Endothelial cell of umbilical vein (primary cell): ENCODE results near the gene LYPD4. TPM values are rescaled to one million over a fixed set of nuclear protein-coding genes. Genes with fewer than 3 reads are reported as not detected.

Experiments used
- BruUV-seq: library from RNA; stranded (reverse); fragments of 400-500 nt; replicated peaks from 2 replicates; lab custom pipeline; 2021; lab: Mats Ljungman, UMichigan
- CTCF ChIA-PET: fragments of 300-600, 350-600 bp; sonication (Branson Sonifier 250); formaldehyde crosslinking; loops from one replicate; lab custom pipeline; 2021; ENCODE audit warnings: antibody characterized with exemption, inconsistent platforms; lab: Charles Lee
- POLR2A ChIA-PET: fragments of 300-600, 350-600 bp; sonication (Branson Sonifier 250); formaldehyde crosslinking; loops from one replicate; lab custom pipeline; 2021; ENCODE audit warnings: antibody characterized with exemption, inconsistent platforms; lab: Charles Lee
- DNase-seq: peaks from one replicate; pipeline ENCODE4 v3.0.0-alpha.2; 2011; ENCODE audit warnings: low read depth, low spot score
- FAIRE-seq: peaks from 2 replicates; lab custom pipeline; 2011; peaks lifted over from hg19 to GRCh38; lab: Jason Lieb, UNC
- H2AFZ ChIP-seq: 2 replicates; pipeline ENCODE4 v1.6.0; 2012; ENCODE audit warnings: low read depth, low read length, control low read depth, inconsistent platforms
- H3K27ac ChIP-seq: 2 replicates; pipeline ENCODE4 v1.5.1; 2011; ENCODE audit warnings: low read depth, mild to moderate bottlenecking, control low read depth, low read length, moderate library complexity; ENCODE audit not compliant: insufficient read depth
- H3K27me3 ChIP-seq, 2 experiments: 2 replicates each; pipeline versions ENCODE4 v1.6.0 to v1.6.1; 2011; ENCODE audit warnings: low read length in 2 of 2, mixed read lengths in 1 of 2; ENCODE audit not compliant: control insufficient read depth in 2 of 2, insufficient read depth in 2 of 2
- H3K36me3 ChIP-seq, 2 experiments: 2 replicates in 1 of 2; 3 replicates in 1 of 2; pipeline ENCODE4 v1.5.1; 2011; ENCODE audit warnings: low read length in 2 of 2, mild to moderate bottlenecking in 1 of 2, moderate library complexity in 1 of 2; ENCODE audit not compliant: control insufficient read depth in 2 of 2, insufficient read depth in 2 of 2; ENCODE audit errors: extremely low read depth in 1 of 2
- H3K4me1 ChIP-seq: 3 replicates; pipeline ENCODE4 v1.5.1; 2011; ENCODE audit warnings: mild to moderate bottlenecking, low read length; ENCODE audit not compliant: control insufficient read depth, insufficient read depth; ENCODE audit errors: extremely low read depth
- H3K4me2 ChIP-seq: 2 replicates; pipeline ENCODE4 v1.6.1; 2011; ENCODE audit warnings: low read length, control low read depth, mixed read lengths; ENCODE audit not compliant: insufficient read depth
- H3K4me3 ChIP-seq, 3 experiments: fragments of 200-600 bp in 1 of 3; sonication (generic), shearing (Covaris generic) in 1 of 3; replicated peaks in 1 of 3; 2 replicates each; pipeline ENCODE4 v1.5.1; 2011 to 2016; ENCODE audit warnings: control low read depth in 3 of 3, low read length in 3 of 3, mild to moderate bottlenecking in 2 of 3, inconsistent platforms in 1 of 3, low read depth in 1 of 3, moderate library complexity in 1 of 3; ENCODE audit not compliant: insufficient read depth in 1 of 3
- H3K79me2 ChIP-seq: 2 replicates; pipeline ENCODE4 v1.6.0; 2012; ENCODE audit warnings: low read length, inconsistent platforms; ENCODE audit not compliant: control insufficient read depth, insufficient read depth
- H3K9ac ChIP-seq: replicated peaks from 2 replicates; pipeline ENCODE3; 2011; ENCODE audit warnings: low read length, control low read depth; ENCODE audit not compliant: insufficient read depth; ENCODE audit errors: extremely low read depth
- H3K9me1 ChIP-seq: replicated peaks from 3 replicates; pipeline ENCODE4 v1.6.0; 2011; ENCODE audit warnings: mild to moderate bottlenecking, low read length; ENCODE audit not compliant: control insufficient read depth, insufficient read depth; ENCODE audit errors: extremely low read depth
- H3K9me3 ChIP-seq: replicated peaks from 2 replicates; pipeline ENCODE4 v1.5.1; 2012; ENCODE audit warnings: low read length, inconsistent platforms; ENCODE audit not compliant: control insufficient read depth, insufficient read depth
- H4K20me1 ChIP-seq: replicated peaks from 2 replicates; pipeline ENCODE3; 2011; ENCODE audit warnings: mild to moderate bottlenecking, low read length; ENCODE audit not compliant: control insufficient read depth, insufficient read depth; ENCODE audit errors: extremely low read depth
- EZH2 ChIP-seq: IDR thresholded peaks from 2 replicates; pipeline ENCODE4 v1.6.1; 2012; ENCODE audit warnings: borderline replicate concordance, low read depth, mild to moderate bottlenecking, moderate library complexity, low read length, inconsistent platforms; ENCODE audit not compliant: severe bottlenecking
- FOS ChIP-seq: IDR thresholded peaks from 2 replicates; pipeline ENCODE4 v1.6.1; 2011; ENCODE audit warnings: mild to moderate bottlenecking, low read length, moderate library complexity, borderline replicate concordance; ENCODE audit not compliant: insufficient read depth
- POLR2A ChIP-seq: IDR thresholded peaks from 2 replicates; pipeline ENCODE4 v1.6.1; 2012; ENCODE audit warnings: low read depth, mild to moderate bottlenecking, control low read depth, low read length
- POLR2AphosphoS5 ChIP-seq: IDR thresholded peaks from 2 replicates; pipeline ENCODE4 v1.6.1; 2012; ENCODE audit warnings: low read depth, mild to moderate bottlenecking, control low read depth, low read length, moderate library complexity; ENCODE audit not compliant: insufficient read depth
- dilution Hi-C: fragments of 300-500 bp; cut with MboI; formaldehyde crosslinking; loops from one replicate; pipeline ENCODE4 v1.15.0; 2019; ENCODE audit warnings: low sequenced_read_pairs; ENCODE audit not compliant: extremely low pct_ligation_motif_present
- intact Hi-C: fragments of 100-400 bp; cut with micrococcal nuclease; formaldehyde crosslinking; loops from one replicate; pipeline ENCODE4 v1.10.0; 2022
- polyA plus RNA-seq, 4 experiments: library from polyadenylated mRNA; depleted of rRNA in 3 of 4; stranded (reverse) in 3 of 4; unstranded in 1 of 4; fragments of >200 nt; gene quantifications; 2 replicates each; pipeline versions ENCODE4 v1.2.1 to v1.2.3, GENCODE V29; 2011 to 2012; ENCODE audit warnings: missing spikeins in 1 of 4
- total RNA-seq: library from RNA; stranded (reverse); gene quantifications from 2 replicates; pipeline ENCODE4 v1.2.3, GENCODE V29; 2021
- TF ChIP-seq, protein P1 (sequence below): IDR thresholded peaks from 2 replicates; pipeline ENCODE4 v1.6.1; 2011; ENCODE audit not compliant: insufficient read depth, insufficient read length

The LYPD4 gene
- total and polyA plus RNA-seq, 2 donors (not counting 3 experiments of a cell fraction or from before 2014, with no cell fraction given), result not detected

DNA sequence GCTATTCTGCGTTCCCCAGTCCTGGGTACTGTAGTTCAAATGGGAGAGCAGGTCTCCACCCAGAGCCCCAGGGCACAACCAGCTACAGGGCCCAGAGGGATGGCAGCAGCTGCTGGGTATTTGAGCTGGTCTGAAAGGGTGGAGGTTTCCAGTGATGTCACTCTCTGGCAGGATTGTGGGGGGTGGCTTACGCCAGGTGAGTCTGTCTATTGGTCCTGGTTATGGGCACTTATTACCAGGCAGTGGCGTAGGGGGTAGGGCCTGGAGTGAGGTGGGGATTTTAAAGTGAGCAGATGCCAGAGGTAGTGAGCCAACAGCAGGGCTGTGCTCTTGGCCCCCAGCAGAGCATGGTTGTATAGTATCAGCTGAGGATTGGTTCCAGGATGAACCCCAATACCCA is 21.8 kb upstream of the LYPD4 start:
- CTCF ChIA-PET, result no interaction called here
- Histone ChIP-seq H3K9me1 (no peaks in the 10 kb centered on the region), H3K9ac (no peak overlapping the region), H3K27me3 (no peaks in the 10 kb centered on the region), H2AFZ (no peak overlapping the region), H3K36me3 (peaks cover 52 to 77% of the 10 kb centered on the region in 2 experiments), H3K79me2 (peaks cover 72% of the 10 kb centered on the region), H3K4me1 (peaks cover 32% of the 10 kb centered on the region), H3K4me3 (no peak overlapping the region), H3K9me3 (no peaks in the 10 kb centered on the region), H4K20me1 (no peaks in the 10 kb centered on the region), H3K4me2 (no peak overlapping the region), H3K27ac (no peak overlapping the region)
- intact Hi-C loops (no loop called here), dilution Hi-C loops (no loop called here)
- DNase-seq (no peak), FAIRE-seq (no peak)
- BruUV-seq, result no TSS peak
- POLR2A ChIA-PET, result no interaction called here
- TF ChIP-seq, protein P1, sequence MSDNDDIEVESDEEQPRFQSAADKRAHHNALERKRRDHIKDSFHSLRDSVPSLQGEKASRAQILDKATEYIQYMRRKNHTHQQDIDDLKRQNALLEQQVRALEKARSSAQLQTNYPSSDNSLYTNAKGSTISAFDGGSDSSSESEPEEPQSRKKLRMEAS, result no peak
- TF ChIP-seq EZH2 (no peak), POLR2AphosphoS5 (peak; percentile 51)

DNA sequence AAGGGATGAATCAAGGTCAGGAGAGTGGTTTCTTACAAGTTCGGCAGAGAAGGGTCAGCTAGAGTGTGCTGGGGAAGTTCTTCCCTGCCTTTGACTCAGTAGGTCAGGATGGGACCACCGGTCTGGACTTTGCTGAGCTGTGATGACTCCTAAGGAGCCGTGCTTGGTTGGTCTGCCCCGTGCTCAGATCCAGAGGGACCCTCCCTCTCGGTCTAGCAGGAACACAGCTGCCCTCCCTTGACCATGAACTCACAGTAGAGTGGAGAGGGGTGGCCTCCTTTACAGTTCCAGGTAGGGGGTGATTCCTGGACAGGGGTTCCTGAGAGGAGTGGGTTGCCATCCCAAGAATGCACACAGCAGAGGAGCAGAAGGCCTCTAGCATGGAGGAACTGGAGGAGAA is 19.9 kb upstream of the LYPD4 start:
- intact Hi-C loops, result no loop called here
- CTCF ChIA-PET, result interaction anchor here (1.3 kb wide), 1 partner anchor 9 kb away, joined by 4 read pairs; no protein-coding TSS in a partner anchor
- no peak overlapping the region for H3K4me2 ChIP-seq

More for the DNA sequence above, 19.9 kb upstream of the LYPD4 start:
- Histone ChIP-seq H3K9ac (no peak overlapping the region), H3K79me2 (peaks cover 83% of the 10 kb centered on the region), H2AFZ (no peak overlapping the region), H3K27ac (no peak overlapping the region), H3K36me3 (peaks cover 40 to 61% of the 10 kb centered on the region in 2 experiments), H3K9me1 (no peaks in the 10 kb centered on the region), H3K9me3 (no peaks in the 10 kb centered on the region), H3K4me3 (no peak overlapping the region), H3K4me1 (peaks cover 36% of the 10 kb centered on the region), H4K20me1 (no peaks in the 10 kb centered on the region), H3K27me3 (no peaks in the 10 kb centered on the region)
- DNase-seq (no peak), FAIRE-seq (no peak)
- dilution Hi-C loops, result no loop called here
- BruUV-seq, result no TSS peak
- POLR2A ChIA-PET, result interaction anchor here (1.0 kb wide), 2 partner anchors 9 to 20 kb away, joined by 4 to 7 read pairs; no protein-coding TSS in a partner anchor
- no peak for TF ChIP-seq FOS
- TF ChIP-seq POLR2A, result peak; percentile 23
